ENCODE data around the gene RSU1.

DNA sequence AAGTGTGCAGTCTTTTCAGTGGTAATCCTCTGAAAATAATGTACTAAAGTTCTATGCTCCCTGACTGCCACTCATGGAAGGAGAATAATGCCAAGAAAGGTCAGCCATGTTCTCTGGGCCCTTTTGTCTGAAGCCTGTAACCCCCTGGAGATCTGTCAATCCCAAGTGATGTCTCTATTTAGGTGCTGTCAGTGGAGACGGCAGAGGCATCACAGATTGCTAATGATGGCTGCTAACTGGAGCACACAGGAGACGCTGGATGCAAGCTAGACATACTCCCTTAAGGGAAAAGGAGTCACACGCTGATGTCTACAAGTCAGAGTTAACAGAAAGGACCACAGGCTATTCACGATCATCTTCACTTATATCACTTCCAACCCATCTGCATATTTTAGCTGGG lies 118.8 kb downstream of the RSU1 start:
- TF ChIP-seq CTCF (conservative IDR thresholded peaks at IDR 0.05) (no peak), EZH2 (IDR thresholded peaks at IDR 0.05; ENCODE audit: low read depth) (no peak)

Data from PC-9 (cell line).